B cell (primary cell): Measurements from ENCODE around the gene SPECC1.

Experiments
- CTCF ChIP-seq: fragments of 200-600 bp; IDR thresholded peaks from one replicate; pipeline ENCODE4 v1.8.0; 2022; ENCODE audit warnings: antibody characterized with exemption, mild to moderate bottlenecking
- EZH2 ChIP-seq: IDR thresholded peaks from 2 replicates; pipeline ENCODE4 v1.6.1; 2012; ENCODE audit warnings: borderline replicate concordance, low read depth, mild to moderate bottlenecking, moderate library complexity, low read length; ENCODE audit not compliant: insufficient read depth, poor library complexity, severe bottlenecking

GRCh38 chr17:20299013-20299412 is 289.9 kb downstream of the SPECC1 start:
- TF ChIP-seq CTCF, result no peak
- TF ChIP-seq EZH2, result no peak
